CD14-positive monocyte (primary cell): ENCODE measurements around the gene SEC22A. TPM values are rescaled to one million over a fixed set of nuclear protein-coding genes. Genes with fewer than 3 reads are reported as not detected.
A peak's percentile ranks its signal among the peaks of the same experiment; 100 is the strongest.

Experiments used
- DNase-seq, 3 donors: peaks; one replicate each; pipeline ENCODE4 v3.0.0-alpha.2; 2011 to 2022
- H2AFZ ChIP-seq: 2 replicates; pipeline ENCODE4 v1.6.0; 2012; ENCODE audit warnings: mild to moderate bottlenecking, low read depth, low read length, inconsistent platforms; ENCODE audit not compliant: insufficient read depth, poor library complexity, severe bottlenecking
- H3K27ac ChIP-seq, 2 donors: 1 replicate in 1 of 2; 2 replicates in 1 of 2; pipeline ENCODE4 v1.5.1; 2012 to 2013; ENCODE audit warnings: low read length in 2 of 2, control low read depth in 1 of 2, inconsistent platforms in 1 of 2, low read depth in 1 of 2, mild to moderate bottlenecking in 1 of 2
- H3K27me3 ChIP-seq, 2 donors: one replicate each; pipeline versions ENCODE4 v1.6.0 to v1.6.1; 2011 to 2013; ENCODE audit warnings: low read length in 2 of 2; ENCODE audit not compliant: control insufficient read depth in 2 of 2, insufficient read depth in 2 of 2
- H3K36me3 ChIP-seq, 2 donors: replicated peaks in 1 of 2; 1 replicate in 1 of 2; 2 replicates in 1 of 2; pipeline versions ENCODE4 v1.5.1 to v1.6.1; 2012 to 2013; ENCODE audit warnings: low read length in 2 of 2, control low read depth in 1 of 2, inconsistent platforms in 1 of 2, mild to moderate bottlenecking in 1 of 2; ENCODE audit not compliant: insufficient read depth in 2 of 2, control insufficient read depth in 1 of 2
- H3K4me1 ChIP-seq, 2 donors: 1 replicate in 1 of 2; 2 replicates in 1 of 2; pipeline versions ENCODE4 v1.5.1 to v1.6.1; 2012 to 2013; ENCODE audit warnings: low read length in 2 of 2, control low read depth in 1 of 2, inconsistent platforms in 1 of 2, mild to moderate bottlenecking in 1 of 2, moderate library complexity in 1 of 2; ENCODE audit not compliant: insufficient read depth in 2 of 2, control insufficient read depth in 1 of 2
- H3K4me2 ChIP-seq: replicated peaks from 2 replicates; pipeline ENCODE3; 2012; ENCODE audit warnings: low read length, moderate library complexity, mild to moderate bottlenecking; ENCODE audit not compliant: poor library complexity, severe bottlenecking; ENCODE audit errors: extremely low read depth
- H3K4me3 ChIP-seq, 3 experiments: fragments of 200-600 bp in 1 of 3; sonication (generic) in 1 of 3; replicated peaks in 1 of 3; 1 replicate in 2 of 3; 2 replicates in 1 of 3; pipeline ENCODE4 v1.5.1; 2011 to 2013; ENCODE audit warnings: low read length in 3 of 3, mild to moderate bottlenecking in 3 of 3, control low read depth in 2 of 3, low read depth in 2 of 3, inconsistent platforms in 1 of 3, moderate library complexity in 1 of 3
- H3K79me2 ChIP-seq: 2 replicates; pipeline ENCODE4 v1.6.0; 2012; ENCODE audit warnings: mild to moderate bottlenecking, control low read depth, inconsistent platforms, low read length, moderate library complexity; ENCODE audit not compliant: insufficient read depth
- H3K9ac ChIP-seq: 2 replicates; pipeline ENCODE4 v1.6.0; 2017; ENCODE audit warnings: low read length, mild to moderate bottlenecking; ENCODE audit not compliant: insufficient read depth, poor library complexity, severe bottlenecking
- H3K9me3 ChIP-seq, 2 donors: replicated peaks in 1 of 2; 1 replicate in 1 of 2; 2 replicates in 1 of 2; pipeline versions ENCODE4 v1.5.1 to v1.6.1; 2012 to 2013; ENCODE audit warnings: low read length in 2 of 2, control low read depth in 1 of 2; ENCODE audit not compliant: control insufficient read depth in 1 of 2, insufficient read depth in 1 of 2
- H4K20me1 ChIP-seq: 2 replicates; pipeline ENCODE4 v1.6.0; 2012; ENCODE audit warnings: mild to moderate bottlenecking, low read length, control low read depth, moderate library complexity; ENCODE audit not compliant: insufficient read depth
- H3K27ac Mint-ChIP-seq, 7 donors: one replicate each; pipeline ENCODE4 v1.8.0; 2020; ENCODE audit warnings: mild to moderate bottlenecking in 7 of 7, mixed read lengths in 7 of 7, moderate library complexity in 6 of 7, inconsistent platforms in 2 of 7
- H3K27me3 Mint-ChIP-seq, 3 donors: one replicate each; pipeline ENCODE4 v1.8.0; 2021 to 2022; ENCODE audit warnings: low read depth in 3 of 3, mild to moderate bottlenecking in 3 of 3, mixed read lengths in 3 of 3, moderate library complexity in 3 of 3, inconsistent platforms in 1 of 3
- H3K36me3 Mint-ChIP-seq, 2 donors: one replicate each; pipeline ENCODE4 v1.8.0; 2020; ENCODE audit warnings: mixed read lengths in 2 of 2, inconsistent platforms in 1 of 2, mild to moderate bottlenecking in 1 of 2
- H3K4me1 Mint-ChIP-seq: one replicate; pipeline ENCODE4 v1.8.0; 2020; ENCODE audit warnings: mild to moderate bottlenecking, mixed read lengths
- H3K4me3 Mint-ChIP-seq, 2 donors: one replicate each; pipeline ENCODE4 v1.8.0; 2020; ENCODE audit warnings: mild to moderate bottlenecking in 2 of 2, mixed read lengths in 2 of 2, moderate library complexity in 1 of 2
- H3K9me3 Mint-ChIP-seq, 7 donors: one replicate each; pipeline ENCODE4 v1.8.0; 2020 to 2022; ENCODE audit warnings: mixed read lengths in 7 of 7, mild to moderate bottlenecking in 6 of 7, moderate library complexity in 6 of 7, inconsistent platforms in 2 of 7
- WGBS: methylation state at CpG from one replicate; pipeline ENCODE4 v1.1.5; 2013; ENCODE audit warnings: missing lambda C conversion rate; ENCODE audit not compliant: insufficient coverage; 5-methylcytosine and 5-hydroxymethylcytosine counted together
- intact Hi-C, 2 donors: fragments of 100-400 bp; cut with micrococcal nuclease; formaldehyde crosslinking; loops; one replicate each; pipeline versions ENCODE4 v1.15.0 to v1.15.1; 2023
- polyA minus RNA-seq: library from RNA; depleted of rRNA, polyadenylated mRNA; stranded (reverse); fragments of >200 nt; gene quantifications from 2 replicates; pipeline ENCODE4 v1.2.3, GENCODE V29; 2012
- polyA plus RNA-seq, 3 donors: library from polyadenylated mRNA; depleted of rRNA in 1 of 3; unstranded in 2 of 3; stranded (reverse) in 1 of 3; fragments of 300-500 nt in 2 of 3; fragments of >200 nt in 1 of 3; fragmentation: Illumina TruSeq in 2 of 3; gene quantifications; 1 replicate in 2 of 3; 2 replicates in 1 of 3; pipeline ENCODE4 v1.2.3, GENCODE V29; 2012 to 2021
- total RNA-seq, 12 experiments: library from RNA in 1 of 12; stranded (reverse) in 1 of 12; fragments of 120-200 nt in 1 of 12; gene quantifications; one replicate each; pipeline ENCODE4 v1.2.4 and lab custom pipeline; 2013 to 2026; ENCODE audit warnings: mixed read lengths in 6 of 12, inconsistent platforms in 1 of 12
- TF ChIP-seq, protein P1 (sequence below): fragments of 200-600 bp; IDR thresholded peaks from one replicate; pipeline ENCODE4 v1.8.0; 2022; ENCODE audit warnings: antibody characterized with exemption, mild to moderate bottlenecking

Gene SEC22A, protein sequence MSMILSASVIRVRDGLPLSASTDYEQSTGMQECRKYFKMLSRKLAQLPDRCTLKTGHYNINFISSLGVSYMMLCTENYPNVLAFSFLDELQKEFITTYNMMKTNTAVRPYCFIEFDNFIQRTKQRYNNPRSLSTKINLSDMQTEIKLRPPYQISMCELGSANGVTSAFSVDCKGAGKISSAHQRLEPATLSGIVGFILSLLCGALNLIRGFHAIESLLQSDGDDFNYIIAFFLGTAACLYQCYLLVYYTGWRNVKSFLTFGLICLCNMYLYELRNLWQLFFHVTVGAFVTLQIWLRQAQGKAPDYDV
- total RNA-seq (2013), result 18.8 TPM
- polyA plus RNA-seq (10 to 100 TPM in 1 of 3 donors, 1 to 10 TPM in 2; 6.4 to 11.0 (median 8.8) TPM), polyA minus RNA-seq (5.4 and 9.1 TPM in 2 replicates), total RNA-seq (lab: John Stamatoyannopoulos, UW) (3.7 to 8.8 (median 5.5) reads per million in 11 experiments)

DNA sequence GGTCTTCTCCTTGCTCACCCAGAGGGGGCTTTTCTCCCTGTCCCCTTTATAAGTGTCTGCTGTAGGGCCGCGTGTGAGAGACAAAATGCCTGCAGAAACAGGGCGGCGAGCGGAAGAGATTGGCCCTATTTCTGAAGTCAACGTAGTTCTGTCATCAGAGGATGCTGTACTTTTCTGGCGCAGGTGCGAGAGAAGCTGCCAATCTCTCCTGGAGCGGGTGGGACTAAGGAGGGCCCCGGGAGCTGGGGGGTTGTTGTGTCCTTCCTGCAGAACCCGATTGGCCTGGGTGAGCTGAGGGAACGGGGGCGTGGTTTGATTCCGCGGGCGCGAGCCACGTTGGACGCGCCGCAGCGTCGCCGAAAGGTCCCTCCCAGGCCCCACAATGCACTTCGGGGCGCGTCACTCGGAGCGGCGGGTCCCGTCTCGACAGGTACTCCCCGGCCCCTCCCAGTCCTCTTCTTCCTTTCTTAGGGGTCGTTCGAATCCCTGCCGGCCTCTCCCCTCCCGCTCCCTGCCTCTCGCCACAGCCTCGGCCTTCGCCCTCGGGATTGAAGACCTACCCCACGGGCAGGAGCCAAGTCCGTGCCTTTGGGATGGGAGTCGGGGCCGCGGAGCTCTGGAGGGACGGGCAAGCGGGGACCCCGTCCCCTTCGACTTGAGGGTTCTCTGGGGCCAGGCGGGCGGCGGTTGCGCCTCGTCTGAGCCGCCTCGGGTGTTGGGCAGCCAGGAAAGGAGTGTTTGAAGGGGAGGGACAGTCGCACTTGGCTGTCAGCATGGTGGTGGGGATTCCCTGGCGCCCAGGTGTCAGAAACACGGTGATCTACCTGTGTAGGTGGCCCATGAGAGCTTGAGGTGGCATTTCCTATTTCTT lies at the start of gene SEC22A:
Gene SEC22A, plus strand, starts transcription at position 387 of the 871 bp plus-strand sequence. CDS start 7,275 bp downstream, outside the sequence.
- Mint-ChIP-seq H3K4me3 (peak within 1 kb of the TSS; percentile 94 to 97), H3K27me3 (peaks cover 0 to 2% (median 1%) of the 10 kb centered on the region in 3 donors), H3K27ac (peak within 1 kb of the TSS; percentile 90 to 98 (median 96)), H3K9me3 (peaks cover 0 to 19% (median 3%) of the 10 kb centered on the region in 7 donors), H3K4me1 (peaks cover 12% of the 10 kb centered on the region), H3K36me3 (peaks cover 2 to 9% of the 10 kb centered on the region in 2 donors)
- H3K9me3 ChIP-seq, result no peaks in the 10 kb centered on the region
- H3K27ac ChIP-seq, result peak within 1 kb of the TSS; percentile 70 to 97
- peak; percentile 74 to 79 (median 79) for DNase-seq
- H3K4me2 ChIP-seq, result peak within 1 kb of the TSS; percentile 97
- no peaks in the 10 kb centered on the region for H3K27me3 ChIP-seq
- TF ChIP-seq, protein P1, sequence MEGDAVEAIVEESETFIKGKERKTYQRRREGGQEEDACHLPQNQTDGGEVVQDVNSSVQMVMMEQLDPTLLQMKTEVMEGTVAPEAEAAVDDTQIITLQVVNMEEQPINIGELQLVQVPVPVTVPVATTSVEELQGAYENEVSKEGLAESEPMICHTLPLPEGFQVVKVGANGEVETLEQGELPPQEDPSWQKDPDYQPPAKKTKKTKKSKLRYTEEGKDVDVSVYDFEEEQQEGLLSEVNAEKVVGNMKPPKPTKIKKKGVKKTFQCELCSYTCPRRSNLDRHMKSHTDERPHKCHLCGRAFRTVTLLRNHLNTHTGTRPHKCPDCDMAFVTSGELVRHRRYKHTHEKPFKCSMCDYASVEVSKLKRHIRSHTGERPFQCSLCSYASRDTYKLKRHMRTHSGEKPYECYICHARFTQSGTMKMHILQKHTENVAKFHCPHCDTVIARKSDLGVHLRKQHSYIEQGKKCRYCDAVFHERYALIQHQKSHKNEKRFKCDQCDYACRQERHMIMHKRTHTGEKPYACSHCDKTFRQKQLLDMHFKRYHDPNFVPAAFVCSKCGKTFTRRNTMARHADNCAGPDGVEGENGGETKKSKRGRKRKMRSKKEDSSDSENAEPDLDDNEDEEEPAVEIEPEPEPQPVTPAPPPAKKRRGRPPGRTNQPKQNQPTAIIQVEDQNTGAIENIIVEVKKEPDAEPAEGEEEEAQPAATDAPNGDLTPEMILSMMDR, result no peak
- peak within 1 kb of the TSS; percentile 62 to 96 (median 92) for H3K4me3 ChIP-seq
- peak within 1 kb of the TSS; percentile 99 for H2AFZ ChIP-seq
- H3K9ac ChIP-seq, result peak within 1 kb of the TSS; percentile 96
- H3K79me2 ChIP-seq, result peaks cover 48% of the 10 kb centered on the region
- intact Hi-C loops, result no loop called here
- no peaks in the 10 kb centered on the region for H3K36me3 ChIP-seq
- WGBS, result 0% methylated on average over 58 of the region's 60 CpGs
- H3K4me1 ChIP-seq, result peaks cover 12 to 16% of the 10 kb centered on the region in 2 donors
- H4K20me1 ChIP-seq, result no peaks in the 10 kb centered on the region

DNA sequence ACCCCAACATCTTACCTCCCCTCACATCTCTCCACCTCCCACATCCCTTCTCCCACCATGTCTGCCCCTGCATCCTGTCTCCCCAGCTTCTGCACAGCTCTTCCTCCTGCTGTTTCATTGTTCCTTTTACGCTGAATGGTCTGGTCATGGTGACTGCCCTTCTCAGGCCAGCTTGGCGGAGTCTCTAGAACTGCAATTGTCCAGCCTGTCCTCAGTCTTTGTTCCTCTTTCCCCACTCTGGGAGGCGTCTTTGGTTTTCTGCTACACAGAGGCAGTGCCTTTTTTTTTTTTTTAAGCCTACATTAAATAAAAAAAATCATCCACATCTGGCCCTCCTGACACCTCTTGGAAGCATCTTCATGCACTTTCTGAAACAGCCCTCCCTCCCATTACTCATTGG lies 49.1 kb upstream of the SEC22A start:
- H3K4me2 ChIP-seq, result peak overlapping the region; percentile 63
- peak; percentile 47 to 65 (median 61) for DNase-seq
- peaks cover 43 to 47% of the 10 kb centered on the region in 2 donors for H3K4me1 ChIP-seq
- peak overlapping the region in 1 of 2 donors; percentile 59 for H3K4me3 Mint-ChIP-seq
- peaks cover 0 to 2% (median 0%) of the 10 kb centered on the region in 3 donors for H3K27me3 Mint-ChIP-seq
- peaks cover 1 to 8% (median 4%) of the 10 kb centered on the region in 7 donors for H3K9me3 Mint-ChIP-seq
- H3K27me3 ChIP-seq, result no peaks in the 10 kb centered on the region
- H3K79me2 ChIP-seq, result no peaks in the 10 kb centered on the region
- no peak overlapping the region for H3K9ac ChIP-seq
- no peaks in the 10 kb centered on the region for H3K9me3 ChIP-seq
- H4K20me1 ChIP-seq, result no peaks in the 10 kb centered on the region
- WGBS, result 0% methylated on average over 3 of the region's 3 CpGs
- peak overlapping the region in 1 of 3 experiments; percentile 59 for H3K4me3 ChIP-seq
- intact Hi-C loops, result loop anchor here in 1 of 2 donors (5.0 kb wide), 1 partner anchor 45 kb away; no protein-coding TSS in a partner anchor
- H3K27ac Mint-ChIP-seq, result peak overlapping the region; percentile 79 to 95 (median 87)
- peaks cover 15 to 50% of the 10 kb centered on the region in 2 donors for H3K36me3 ChIP-seq
- H3K36me3 Mint-ChIP-seq, result peaks cover 37 to 60% of the 10 kb centered on the region in 2 donors
- peak overlapping the region; percentile 31 for H2AFZ ChIP-seq
- TF ChIP-seq, protein P1, result no peak
- H3K27ac ChIP-seq, result peak overlapping the region; percentile 67 to 90
- H3K4me1 Mint-ChIP-seq, result peaks cover 38% of the 10 kb centered on the region
